ENCODE data around the gene TBX4.
A peak's percentile ranks its signal among the peaks of the same experiment; 100 is the strongest.

Gene TBX4

DNA sequence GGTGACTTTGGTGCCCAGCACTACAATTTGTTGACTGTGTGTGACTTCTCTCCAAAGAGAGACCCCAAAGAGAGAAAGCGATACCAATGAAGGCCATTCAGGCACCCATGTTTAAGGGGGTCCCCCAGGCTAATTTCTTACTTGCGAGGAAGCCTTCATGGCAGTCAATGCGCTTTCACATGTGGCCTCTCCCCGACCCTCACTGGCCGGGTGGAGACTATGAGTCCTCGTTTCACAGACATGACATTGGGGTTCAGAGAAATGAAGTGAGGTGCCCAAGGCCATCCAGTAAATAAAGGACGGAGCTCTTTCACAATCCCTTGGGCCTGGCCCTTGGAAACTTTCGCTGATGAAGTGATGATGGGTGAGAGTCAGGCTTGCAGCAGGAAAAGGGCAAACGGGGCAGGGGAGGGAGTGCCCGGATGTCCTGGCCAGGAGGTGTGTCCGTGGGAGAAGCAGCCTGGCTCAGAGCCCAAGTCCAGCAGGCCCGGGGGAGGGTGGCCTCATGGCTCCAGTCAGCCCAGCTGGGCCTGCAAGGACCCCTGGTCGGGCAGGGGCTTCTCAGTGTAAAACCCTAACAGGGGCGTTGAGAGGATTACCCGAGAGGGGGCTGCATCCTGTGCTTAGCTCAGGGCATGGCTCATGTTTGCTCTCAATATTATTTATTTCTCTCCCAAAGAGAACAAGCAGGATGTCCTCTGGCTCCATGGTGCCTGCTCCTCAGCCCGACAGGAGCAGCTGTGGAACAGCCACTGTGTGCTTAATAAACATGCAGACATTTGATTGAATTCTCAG lies 37.9 kb upstream of the TBX4 start:
- ATAC-seq (ENCODE audit: low read depth) (no peak), DNase-seq (ENCODE audit: low spot score) (peak; percentile 52)
- H3K9me3 ChIP-seq (ENCODE audit: severe bottlenecking) = no peaks in the 10 kb centered on the region
- H3K27ac ChIP-seq (ENCODE audit: poor library complexity, severe bottlenecking) = no peak overlapping the region
- no peaks in the 10 kb centered on the region for H3K4me1 ChIP-seq (ENCODE audit: insufficient read depth, poor library complexity, severe bottlenecking)
- TF ChIP-seq, protein P1, sequence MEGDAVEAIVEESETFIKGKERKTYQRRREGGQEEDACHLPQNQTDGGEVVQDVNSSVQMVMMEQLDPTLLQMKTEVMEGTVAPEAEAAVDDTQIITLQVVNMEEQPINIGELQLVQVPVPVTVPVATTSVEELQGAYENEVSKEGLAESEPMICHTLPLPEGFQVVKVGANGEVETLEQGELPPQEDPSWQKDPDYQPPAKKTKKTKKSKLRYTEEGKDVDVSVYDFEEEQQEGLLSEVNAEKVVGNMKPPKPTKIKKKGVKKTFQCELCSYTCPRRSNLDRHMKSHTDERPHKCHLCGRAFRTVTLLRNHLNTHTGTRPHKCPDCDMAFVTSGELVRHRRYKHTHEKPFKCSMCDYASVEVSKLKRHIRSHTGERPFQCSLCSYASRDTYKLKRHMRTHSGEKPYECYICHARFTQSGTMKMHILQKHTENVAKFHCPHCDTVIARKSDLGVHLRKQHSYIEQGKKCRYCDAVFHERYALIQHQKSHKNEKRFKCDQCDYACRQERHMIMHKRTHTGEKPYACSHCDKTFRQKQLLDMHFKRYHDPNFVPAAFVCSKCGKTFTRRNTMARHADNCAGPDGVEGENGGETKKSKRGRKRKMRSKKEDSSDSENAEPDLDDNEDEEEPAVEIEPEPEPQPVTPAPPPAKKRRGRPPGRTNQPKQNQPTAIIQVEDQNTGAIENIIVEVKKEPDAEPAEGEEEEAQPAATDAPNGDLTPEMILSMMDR (IDR thresholded peaks at IDR 0.05; ENCODE audit: poor library complexity, severe bottlenecking) = no peak
- H3K27me3 ChIP-seq (ENCODE audit: insufficient read depth, poor library complexity, severe bottlenecking) = no peaks in the 10 kb centered on the region
- H3K36me3 ChIP-seq (ENCODE audit: low read depth) = no peaks in the 10 kb centered on the region
- H3K4me3 ChIP-seq (ENCODE audit: severe bottlenecking) = no peak overlapping the region

DNA sequence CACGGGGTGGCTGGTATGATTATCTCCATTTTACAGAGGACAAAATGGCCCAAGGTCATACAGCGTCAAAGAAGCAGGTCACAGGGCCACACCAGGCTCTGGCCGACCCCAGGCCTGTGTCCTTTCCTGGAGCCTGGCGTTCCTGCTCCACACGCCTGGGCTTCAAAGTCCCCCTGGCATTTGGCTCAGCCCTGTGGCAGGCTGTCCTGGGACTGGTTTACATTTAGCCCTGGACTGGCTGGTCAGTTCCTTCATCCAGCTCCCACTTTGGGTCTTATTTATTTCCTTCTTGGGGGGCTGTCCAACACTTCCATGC lies 37.3 kb upstream of the TBX4 start:
- ATAC-seq (ENCODE audit: low read depth) = no peak
- peak; percentile 26 for DNase-seq (ENCODE audit: low spot score)
- H3K27me3 ChIP-seq (ENCODE audit: insufficient read depth, poor library complexity, severe bottlenecking) = no peaks in the 10 kb centered on the region
- no peaks in the 10 kb centered on the region for H3K36me3 ChIP-seq (ENCODE audit: low read depth)
- H3K4me3 ChIP-seq (ENCODE audit: severe bottlenecking) = no peak overlapping the region
- no peaks in the 10 kb centered on the region for H3K4me1 ChIP-seq (ENCODE audit: insufficient read depth, poor library complexity, severe bottlenecking)
- H3K9me3 ChIP-seq (ENCODE audit: severe bottlenecking) = no peaks in the 10 kb centered on the region
- no peak overlapping the region for H3K27ac ChIP-seq (ENCODE audit: poor library complexity, severe bottlenecking)
- TF ChIP-seq, protein P1 (IDR thresholded peaks at IDR 0.05; ENCODE audit: poor library complexity, severe bottlenecking) = no peak

DNA sequence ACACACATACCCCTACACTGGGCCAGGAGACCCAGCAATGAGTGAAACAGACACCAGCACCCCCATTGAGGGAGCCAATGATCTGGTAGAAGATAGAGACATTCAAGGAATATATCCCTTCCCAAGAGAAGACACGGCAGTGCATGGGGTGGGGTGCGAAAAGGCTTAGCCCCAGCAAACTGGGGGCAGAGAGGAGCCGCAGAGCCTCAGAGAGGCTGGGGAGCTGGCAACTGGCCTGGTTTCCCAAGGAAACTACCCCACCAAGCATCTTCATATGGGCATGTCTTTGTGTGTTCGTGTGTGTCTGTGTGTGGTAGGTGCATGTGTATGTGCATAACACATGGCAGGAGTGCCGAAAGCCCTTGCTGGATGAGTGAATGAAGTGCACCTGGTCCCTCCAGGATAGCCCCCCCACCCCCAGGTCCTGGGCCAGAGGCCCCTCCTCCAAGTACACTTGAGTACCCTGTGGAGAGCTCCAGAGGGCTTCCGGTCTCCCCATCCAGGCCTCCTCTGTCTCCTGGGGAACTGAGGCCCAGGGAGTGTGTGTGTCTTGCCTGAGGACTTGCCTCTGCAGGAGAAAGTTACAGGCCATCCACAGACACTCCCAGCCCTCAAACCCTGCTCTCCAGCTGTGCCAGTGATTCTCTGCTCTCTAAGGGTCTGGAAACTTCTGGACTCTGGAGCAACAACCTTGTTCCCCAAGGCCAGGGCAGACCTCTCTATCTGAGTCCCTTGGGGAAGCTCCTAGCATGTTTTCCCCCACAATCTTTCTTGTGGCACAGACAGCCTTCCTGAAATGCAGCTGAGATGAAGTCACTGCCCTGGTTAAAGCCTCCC lies 36.6 kb upstream of the TBX4 start:
- H3K9me3 ChIP-seq (ENCODE audit: severe bottlenecking) = no peaks in the 10 kb centered on the region
- no peaks in the 10 kb centered on the region for H3K36me3 ChIP-seq (ENCODE audit: low read depth)
- H3K27ac ChIP-seq (ENCODE audit: poor library complexity, severe bottlenecking) = no peak overlapping the region
- TF ChIP-seq, protein P1 (IDR thresholded peaks at IDR 0.05; ENCODE audit: poor library complexity, severe bottlenecking) = no peak
- ATAC-seq (ENCODE audit: low read depth) = no peak
- DNase-seq (ENCODE audit: low spot score) = peak; percentile 34
- H3K4me1 ChIP-seq (ENCODE audit: insufficient read depth, poor library complexity, severe bottlenecking) = no peaks in the 10 kb centered on the region
- H3K4me3 ChIP-seq (ENCODE audit: severe bottlenecking) = no peak overlapping the region
- no peaks in the 10 kb centered on the region for H3K27me3 ChIP-seq (ENCODE audit: insufficient read depth, poor library complexity, severe bottlenecking)

DNA sequence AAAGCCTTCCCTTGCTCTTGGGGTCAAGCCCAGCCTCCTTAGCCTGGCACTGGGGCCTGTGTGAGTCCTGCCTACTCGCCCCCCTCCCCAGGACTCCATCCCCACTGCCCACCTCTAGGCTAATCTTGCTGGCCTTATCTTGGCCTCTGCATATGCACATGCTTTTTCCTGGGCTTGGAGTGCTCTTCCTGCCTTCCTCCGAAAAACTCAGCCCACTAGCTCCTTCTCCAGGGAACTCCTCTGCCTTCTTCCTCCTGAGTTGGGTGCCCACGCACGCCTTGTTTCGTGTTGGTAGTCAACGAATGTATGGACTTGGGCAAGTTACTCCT lies 36.0 kb upstream of the TBX4 start:
- no peaks in the 10 kb centered on the region for H3K4me1 ChIP-seq (ENCODE audit: insufficient read depth, poor library complexity, severe bottlenecking)
- H3K27me3 ChIP-seq (ENCODE audit: insufficient read depth, poor library complexity, severe bottlenecking) = no peaks in the 10 kb centered on the region
- H3K9me3 ChIP-seq (ENCODE audit: severe bottlenecking) = no peaks in the 10 kb centered on the region
- no peaks in the 10 kb centered on the region for H3K36me3 ChIP-seq (ENCODE audit: low read depth)
- DNase-seq (ENCODE audit: low spot score) = peak; percentile 28
- no peak overlapping the region for H3K4me3 ChIP-seq (ENCODE audit: severe bottlenecking)
- H3K27ac ChIP-seq (ENCODE audit: poor library complexity, severe bottlenecking) = no peak overlapping the region
- TF ChIP-seq, protein P1 (IDR thresholded peaks at IDR 0.05; ENCODE audit: poor library complexity, severe bottlenecking) = no peak
- ATAC-seq (ENCODE audit: low read depth) = no peak

All from RWPE2 (cell line).